DND-41 (cell line): Measurements from ENCODE around the gene TBXAS1.
"Not testable (repeated sequence)": the region's sequence is repeated elsewhere in the genome, so short reads cannot be mapped to it uniquely, and the experiment has no call there.

Experiments
- ATAC-seq: fragments of 200-7000 bp; cut with Tn5 transposase; 3 replicates; pipeline ENCODE4 v1.9.1; 2021; ENCODE audit warnings: low read depth; ENCODE audit not compliant: insufficient read depth
- DNase-seq: peaks from one replicate; pipeline ENCODE4 v3.0.0-alpha.2; 2020
- H2AFZ ChIP-seq: 2 replicates; pipeline ENCODE4 v1.6.0; 2012; ENCODE audit warnings: low read depth, low read length
- H3K27ac ChIP-seq: 2 replicates; pipeline ENCODE4 v1.5.1; 2012; ENCODE audit warnings: low read length, inconsistent platforms
- H3K27me3 ChIP-seq: fragments of 200-600 bp; sonication (generic); 2 replicates; pipeline ENCODE4 v1.6.0; 2012; ENCODE audit warnings: low read length, mild to moderate bottlenecking, inconsistent platforms; ENCODE audit not compliant: insufficient read depth, poor library complexity
- H3K36me3 ChIP-seq: 2 replicates; pipeline ENCODE4 v1.5.1; 2012; ENCODE audit warnings: low read length, inconsistent platforms; ENCODE audit not compliant: insufficient read depth
- H3K4me1 ChIP-seq: 2 replicates; pipeline ENCODE4 v1.5.1; 2012; ENCODE audit warnings: mild to moderate bottlenecking, low read length; ENCODE audit not compliant: insufficient read depth
- H3K4me2 ChIP-seq: 2 replicates; pipeline ENCODE4 v1.6.0; 2012; ENCODE audit warnings: mild to moderate bottlenecking, moderate library complexity, low read length, inconsistent platforms; ENCODE audit not compliant: insufficient read depth
- H3K4me3 ChIP-seq, 2 experiments: fragments of 200-600 bp in 1 of 2; shearing (Covaris generic) in 1 of 2; 2 replicates each; pipeline ENCODE4 v1.5.1; 2012 to 2016; ENCODE audit warnings: inconsistent platforms in 2 of 2, low read length in 2 of 2, mild to moderate bottlenecking in 2 of 2, low read depth in 1 of 2, moderate library complexity in 1 of 2
- H3K79me2 ChIP-seq: 2 replicates; pipeline ENCODE4 v1.6.0; 2012; ENCODE audit warnings: low read length, inconsistent platforms; ENCODE audit not compliant: insufficient read depth
- H3K9ac ChIP-seq: 2 replicates; pipeline ENCODE4 v1.6.0; 2012; ENCODE audit warnings: low read depth, mild to moderate bottlenecking, inconsistent platforms, low read length, moderate library complexity
- H3K9me3 ChIP-seq: 2 replicates; pipeline ENCODE4 v1.5.1; 2012; ENCODE audit warnings: low read length, moderate library complexity, mild to moderate bottlenecking, inconsistent platforms; ENCODE audit not compliant: insufficient read depth, severe bottlenecking
- H4K20me1 ChIP-seq: 2 replicates; pipeline ENCODE4 v1.6.0; 2012; ENCODE audit warnings: low read length; ENCODE audit not compliant: insufficient read depth
- EZH2 ChIP-seq: IDR thresholded peaks from 3 replicates; pipeline ENCODE4 v1.6.1; 2012; ENCODE audit warnings: borderline replicate concordance, low read depth, mild to moderate bottlenecking, moderate library complexity, low read length, inconsistent platforms; ENCODE audit not compliant: severe bottlenecking
- TF ChIP-seq, protein P1 (sequence below): IDR thresholded peaks from 2 replicates; pipeline ENCODE4 v1.5.1; 2012; ENCODE audit warnings: borderline replicate concordance, low read length, moderate library complexity, mild to moderate bottlenecking; ENCODE audit not compliant: poor library complexity, severe bottlenecking; ENCODE audit errors: extremely low read depth

Gene TBXAS1

DNA sequence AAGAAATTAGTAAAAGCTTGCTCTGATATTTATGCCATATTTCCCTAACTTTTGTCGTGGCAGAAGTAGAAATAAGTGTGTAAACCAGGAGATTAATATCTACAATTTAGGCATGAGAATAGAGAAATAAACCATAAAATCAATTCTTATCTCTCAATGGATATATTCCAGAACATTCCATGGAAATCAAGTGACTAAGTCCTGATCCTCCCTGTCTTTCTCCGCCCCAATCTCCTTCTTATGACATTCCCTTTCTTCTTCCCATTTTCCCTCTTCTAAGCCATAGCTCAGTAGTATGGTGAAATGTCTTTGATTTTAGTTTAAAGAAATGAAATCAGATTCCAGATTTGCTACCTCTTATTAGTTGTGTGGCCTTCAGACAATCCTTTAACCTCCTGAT, 88.8 kb downstream of the TBXAS1 start:
- H3K36me3 ChIP-seq, result no peaks in the 10 kb centered on the region
- H4K20me1 ChIP-seq, result no peaks in the 10 kb centered on the region
- no peak for TF ChIP-seq EZH2
- TF ChIP-seq, protein P1, sequence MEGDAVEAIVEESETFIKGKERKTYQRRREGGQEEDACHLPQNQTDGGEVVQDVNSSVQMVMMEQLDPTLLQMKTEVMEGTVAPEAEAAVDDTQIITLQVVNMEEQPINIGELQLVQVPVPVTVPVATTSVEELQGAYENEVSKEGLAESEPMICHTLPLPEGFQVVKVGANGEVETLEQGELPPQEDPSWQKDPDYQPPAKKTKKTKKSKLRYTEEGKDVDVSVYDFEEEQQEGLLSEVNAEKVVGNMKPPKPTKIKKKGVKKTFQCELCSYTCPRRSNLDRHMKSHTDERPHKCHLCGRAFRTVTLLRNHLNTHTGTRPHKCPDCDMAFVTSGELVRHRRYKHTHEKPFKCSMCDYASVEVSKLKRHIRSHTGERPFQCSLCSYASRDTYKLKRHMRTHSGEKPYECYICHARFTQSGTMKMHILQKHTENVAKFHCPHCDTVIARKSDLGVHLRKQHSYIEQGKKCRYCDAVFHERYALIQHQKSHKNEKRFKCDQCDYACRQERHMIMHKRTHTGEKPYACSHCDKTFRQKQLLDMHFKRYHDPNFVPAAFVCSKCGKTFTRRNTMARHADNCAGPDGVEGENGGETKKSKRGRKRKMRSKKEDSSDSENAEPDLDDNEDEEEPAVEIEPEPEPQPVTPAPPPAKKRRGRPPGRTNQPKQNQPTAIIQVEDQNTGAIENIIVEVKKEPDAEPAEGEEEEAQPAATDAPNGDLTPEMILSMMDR, result no peak
- H3K9me3 ChIP-seq, result no peaks in the 10 kb centered on the region
- DNase-seq, result no peak
- H3K27me3 ChIP-seq, result no peaks in the 10 kb centered on the region
- H2AFZ ChIP-seq, result no peak overlapping the region
- H3K4me1 ChIP-seq, result peaks cover 17% of the 10 kb centered on the region
- no peaks in the 10 kb centered on the region for H3K79me2 ChIP-seq
- ATAC-seq, result no peak
- no peak overlapping the region for H3K27ac ChIP-seq
- no peak overlapping the region for H3K9ac ChIP-seq
- no peak overlapping the region for H3K4me2 ChIP-seq
- no peak overlapping the region for H3K4me3 ChIP-seq

DNA sequence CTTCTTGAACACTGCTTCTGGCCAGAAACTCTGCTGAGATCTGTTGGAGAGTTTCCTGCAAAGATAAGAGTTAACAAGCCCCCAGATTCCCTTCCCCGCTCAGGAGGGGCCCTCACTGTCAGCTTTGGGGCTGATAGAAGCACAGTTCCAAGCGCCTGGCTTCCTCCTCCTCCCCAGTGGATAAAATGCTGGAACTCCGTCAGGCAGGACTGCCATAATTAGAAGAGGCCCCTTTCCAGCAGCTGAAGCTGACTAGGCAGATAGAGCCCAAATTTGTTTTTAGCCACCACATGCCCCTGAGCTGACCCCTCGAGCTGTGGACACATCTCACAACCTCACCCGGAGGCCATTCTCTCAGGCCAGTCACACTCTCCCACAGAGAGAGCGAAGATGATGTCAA, 89.4 kb downstream of the TBXAS1 start:
- no peak overlapping the region for H3K4me2 ChIP-seq
- no peak overlapping the region for H3K9ac ChIP-seq
- ATAC-seq (no peak), DNase-seq (no peak)
- H3K4me1 ChIP-seq, result peaks cover 17% of the 10 kb centered on the region
- TF ChIP-seq, protein P1, result no peak
- TF ChIP-seq EZH2, result no peak
- no peaks in the 10 kb centered on the region for H3K36me3 ChIP-seq
- no peak overlapping the region for H2AFZ ChIP-seq
- H3K9me3 ChIP-seq, result no peaks in the 10 kb centered on the region
- no peaks in the 10 kb centered on the region for H3K79me2 ChIP-seq
- H3K4me3 ChIP-seq, result no peak overlapping the region
- H3K27me3 ChIP-seq, result no peaks in the 10 kb centered on the region
- no peak overlapping the region for H3K27ac ChIP-seq
- H4K20me1 ChIP-seq, result no peaks in the 10 kb centered on the region

DNA sequence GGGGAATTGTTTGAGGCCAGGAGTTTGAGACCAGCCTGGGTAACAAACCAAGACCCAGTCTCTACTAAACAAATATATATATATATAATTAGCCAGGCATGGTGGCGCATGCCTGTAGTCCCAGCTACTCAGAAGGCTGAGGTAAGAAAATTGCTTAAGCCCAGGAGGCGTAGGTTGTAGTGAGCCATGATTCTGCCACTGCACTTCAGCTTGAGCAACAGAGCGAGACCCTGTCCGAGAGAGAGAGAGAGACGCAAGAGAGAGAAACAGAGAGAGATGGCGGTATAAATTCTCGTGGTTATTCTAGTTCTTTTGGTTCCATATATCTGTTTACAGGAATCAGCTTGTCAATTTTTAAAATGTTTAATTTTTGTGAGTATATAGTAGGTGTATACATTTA, 94.0 kb downstream of the TBXAS1 start:
- DNase-seq (no peak), ATAC-seq (no peak)
- H4K20me1 ChIP-seq, result no peaks in the 10 kb centered on the region
- no peaks in the 10 kb centered on the region for H3K4me1 ChIP-seq
- H3K4me3 ChIP-seq, result no peak overlapping the region
- TF ChIP-seq, protein P1, result no peak
- no peak for TF ChIP-seq EZH2
- no peak overlapping the region for H3K27ac ChIP-seq
- no peaks in the 10 kb centered on the region for H3K36me3 ChIP-seq
- H3K4me2 ChIP-seq, result no peak overlapping the region
- no peaks in the 10 kb centered on the region for H3K27me3 ChIP-seq
- H2AFZ ChIP-seq, result no peak overlapping the region
- no peaks in the 10 kb centered on the region for H3K79me2 ChIP-seq
- no peak overlapping the region for H3K9ac ChIP-seq
- H3K9me3 ChIP-seq, result no peaks in the 10 kb centered on the region

DNA sequence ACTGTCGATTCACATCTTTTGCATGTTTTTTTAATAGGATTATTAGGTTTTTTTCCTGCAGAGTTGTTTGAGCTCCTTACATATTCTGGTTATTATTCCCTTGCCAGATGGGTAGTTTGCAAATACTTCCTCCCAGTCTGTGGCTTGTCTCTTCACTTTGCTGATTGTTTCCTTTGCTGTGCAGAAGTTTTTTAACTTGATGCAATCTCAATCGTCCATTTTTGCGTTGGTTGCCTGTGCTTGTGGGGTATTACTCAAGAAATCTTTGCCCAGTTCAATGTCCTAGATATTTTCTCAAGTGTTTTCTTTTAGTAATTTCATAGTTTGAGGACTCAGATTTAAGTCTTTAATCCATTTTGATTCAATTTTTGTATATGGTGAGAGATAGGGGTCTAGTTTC, 95.4 kb downstream of the TBXAS1 start:
- no peak overlapping the region for H2AFZ ChIP-seq
- no peak overlapping the region for H3K4me3 ChIP-seq
- no peaks in the 10 kb centered on the region for H3K27me3 ChIP-seq
- no peaks in the 10 kb centered on the region for H3K36me3 ChIP-seq
- no peak overlapping the region for H3K9ac ChIP-seq
- no peaks in the 10 kb centered on the region for H4K20me1 ChIP-seq
- TF ChIP-seq, protein P1, result no peak
- H3K4me2 ChIP-seq, result no peak overlapping the region
- no peaks in the 10 kb centered on the region for H3K4me1 ChIP-seq
- ATAC-seq (no peak), DNase-seq (no peak)
- no peak overlapping the region for H3K27ac ChIP-seq
- no peaks in the 10 kb centered on the region for H3K79me2 ChIP-seq
- H3K9me3 ChIP-seq, result no peaks in the 10 kb centered on the region

DNA sequence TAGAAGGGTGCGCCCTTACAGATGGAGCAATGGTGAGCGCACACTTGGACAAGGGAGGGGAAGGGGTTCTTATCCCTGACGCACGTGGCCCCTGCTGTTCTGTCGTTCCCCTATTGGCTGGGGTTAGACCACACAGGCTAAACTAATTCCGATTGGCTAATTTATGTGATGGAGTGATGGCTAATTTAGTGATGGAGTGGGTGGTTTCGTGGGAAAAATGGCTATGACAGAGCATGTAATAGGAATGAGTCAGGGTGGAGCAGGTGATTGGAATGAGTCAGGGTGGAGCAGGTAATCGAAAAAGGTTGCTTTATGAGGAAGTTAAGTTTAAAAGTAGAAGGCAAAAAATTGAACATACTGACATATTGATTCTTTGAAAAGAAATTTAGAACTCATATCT, 100.2 kb downstream of the TBXAS1 start:
- H2AFZ ChIP-seq, H3K4me1 ChIP-seq, H3K79me2 ChIP-seq, H3K4me3 ChIP-seq, ATAC-seq, H3K36me3 ChIP-seq, DNase-seq, H3K27me3 ChIP-seq, H3K9ac ChIP-seq, H3K9me3 ChIP-seq, H4K20me1 ChIP-seq, H3K4me2 ChIP-seq, H3K27ac ChIP-seq: not testable (repeated sequence)
